Measurements from ENCODE around the gene RNF223. TPM values are rescaled to one million over a fixed set of nuclear protein-coding genes. Genes with fewer than 3 reads are reported as not detected.
"Not testable (repeated sequence)": the region's sequence is repeated elsewhere in the genome, so short reads cannot be mapped to it uniquely, and the experiment has no call there.

The RNF223 gene
- total and polyA plus RNA-seq, 2 of the 13 experiments (the other 11 are each of a cell fraction or from before 2014, with no cell fraction given), result 0.03 TPM; not detected in 1

GRCh38 chr1:1065940-1066304 lies 8.2 kb downstream of the RNF223 start:
- WGBS (ENCODE audit: low lambda C conversion rate), result 56% methylated on average over 7 of the region's 11 CpGs
- POLR2A ChIA-PET, result interaction anchor here (2.5 kb wide), 1 partner anchor 14 kb away, joined by 11 read pairs; no protein-coding TSS in a partner anchor
- H3K9me3 ChIP-seq (ENCODE audit: low read length); ATAC-seq; FAIRE-seq; H3K4me3 ChIP-seq (replicated peaks in 1 of 3; ENCODE audit: insufficient read depth in 1 of 3, low read depth in 2 of 3, low read length in 3 of 3); H2AFZ ChIP-seq (ENCODE audit: low read length); BruUV-seq (replicated peaks); DNase-seq (ENCODE audit: low spot score); H3K79me2 ChIP-seq (ENCODE audit: insufficient read depth, low read length); H3K27ac ChIP-seq (ENCODE audit: extremely low read length, insufficient read depth, low read length); H3K9ac ChIP-seq (ENCODE audit: insufficient read depth, low read depth, low read length); H3K36me3 ChIP-seq (replicated peaks in 1 of 2; ENCODE audit: control insufficient read depth in 1 of 2, insufficient read depth in 2 of 2, low read length in 2 of 2); intact Hi-C loops (cut with micrococcal nuclease; ENCODE audit: unreplicated experiment); CTCF ChIA-PET (ENCODE audit: low intra/inter-chr PET ratio, low total read pairs); in situ Hi-C loops (cut with HindIII; ENCODE audit: extremely low pct_ligation_motif_present, low pct_unique_long_range_greater_than_20kb); H4K20me1 ChIP-seq (ENCODE audit: insufficient read depth, low read length): not testable (repeated sequence)
- H3K27me3 ChIP-seq (ENCODE audit: control insufficient read depth in 1 of 2, insufficient read depth in 2 of 2, low read length in 2 of 2), result peaks cover 3 to 15% of the 10 kb centered on the region in 2 experiments; a peak in 4 of 5 replicates
- H3K4me2 ChIP-seq (ENCODE audit: low read depth, low read length), result peak overlapping the region; percentile 53; the same call in 1 of the 2 replicates
- H3K4me1 ChIP-seq (ENCODE audit: insufficient read depth, low read length), result peaks cover 49% of the 10 kb centered on the region

GRCh38 chr1:1065265-1065939 lies 8.7 kb downstream of the RNF223 start:
- H2AFZ ChIP-seq (ENCODE audit: low read length), result no peak overlapping the region
- WGBS (ENCODE audit: low lambda C conversion rate), result 10% methylated on average over 17 of the region's 20 CpGs
- no peak overlapping the region for H3K9ac ChIP-seq (ENCODE audit: insufficient read depth, low read depth, low read length)
- H3K27me3 ChIP-seq (ENCODE audit: control insufficient read depth in 1 of 2, insufficient read depth in 2 of 2, low read length in 2 of 2), result peaks cover 3 to 10% of the 10 kb centered on the region in 2 experiments; a peak in 4 of 5 replicates
- BruUV-seq (replicated peaks), result no TSS peak
- intact Hi-C loops (cut with micrococcal nuclease; ENCODE audit: unreplicated experiment), result no loop called here
- peaks cover 46% of the 10 kb centered on the region for H3K4me1 ChIP-seq (ENCODE audit: insufficient read depth, low read length)
- no peaks in the 10 kb centered on the region for H3K79me2 ChIP-seq (ENCODE audit: insufficient read depth, low read length)
- FAIRE-seq, result no peak
- no peaks in the 10 kb centered on the region for H3K9me3 ChIP-seq (ENCODE audit: low read length)
- no peaks in the 10 kb centered on the region for H4K20me1 ChIP-seq (ENCODE audit: insufficient read depth, low read length)
- peak overlapping the region; percentile 53 for H3K4me2 ChIP-seq (ENCODE audit: low read depth, low read length)
- DNase-seq (ENCODE audit: low spot score), result peak; percentile 24
- peak; percentile 35 for ATAC-seq
- in situ Hi-C loops (cut with HindIII; ENCODE audit: extremely low pct_ligation_motif_present, low pct_unique_long_range_greater_than_20kb), result no loop called here
- no peaks in the 10 kb centered on the region for H3K36me3 ChIP-seq (replicated peaks in 1 of 2; ENCODE audit: control insufficient read depth in 1 of 2, insufficient read depth in 2 of 2, low read length in 2 of 2)
- no peak overlapping the region for H3K27ac ChIP-seq (ENCODE audit: extremely low read length, insufficient read depth, low read length)
- ChIA-PET POLR2A (interaction anchor here (1.9 to 2.5 kb wide), 2 partner anchors 14 to 48 kb away, joined by 9 to 11 read pairs; no protein-coding TSS in a partner anchor), CTCF (ENCODE audit: low intra/inter-chr PET ratio, low total read pairs) (no interaction called here)
- no peak overlapping the region; a peak in 1 of 6 replicates for H3K4me3 ChIP-seq (replicated peaks in 1 of 3; ENCODE audit: insufficient read depth in 1 of 3, low read depth in 2 of 3, low read length in 3 of 3)
- TF ChIP-seq MIXL1 (CRISPR knock-in tag; IDR thresholded peaks at IDR 0.05), result 0 out of 2 replicates have a peak, but pooled peaks have one; percentile 40
- peak; percentile 58; the same call in 1 of the 2 replicates for TF ChIP-seq RXRA (CRISPR knock-in tag; IDR thresholded peaks at IDR 0.05)
- TF ChIP-seq TFAP4 (IDR thresholded peaks at IDR 0.05; ENCODE audit: borderline replicate concordance, low read depth), result 0 out of 2 replicates have a peak, but pooled peaks have one; percentile 26
- 0 out of 2 replicates have a peak, but pooled peaks have one; percentile 33 for TF ChIP-seq NRL (CRISPR knock-in tag; IDR thresholded peaks at IDR 0.05; ENCODE audit: borderline replicate concordance)
- TF ChIP-seq PATZ1 (CRISPR knock-in tag; IDR thresholded peaks at IDR 0.05), result peak; percentile 54; the same call in 1 of the 2 replicates
- TF ChIP-seq HIC2 (CRISPR knock-in tag; IDR thresholded peaks at IDR 0.05; ENCODE audit: low read depth), result peak; percentile 43; the same call in 1 of the 2 replicates
- TF ChIP-seq LCORL (IDR thresholded peaks at IDR 0.05), result no peak
- TF ChIP-seq LCORL (CRISPR knock-in tag; IDR thresholded peaks at IDR 0.05), result 0 out of 2 replicates have a peak, but pooled peaks have one; percentile 57
- TF ChIP-seq PHF21A (CRISPR knock-in tag; IDR thresholded peaks at IDR 0.05), result 0 out of 2 replicates have a peak, but pooled peaks have one; percentile 29
- peak; percentile 91 for TF ChIP-seq ESRRA (CRISPR knock-in tag; IDR thresholded peaks at IDR 0.05; ENCODE audit: low read depth)
- TF ChIP-seq ERF (CRISPR knock-in tag; IDR thresholded peaks at IDR 0.05), result peak; percentile 17; the same call in 1 of the 2 replicates
- TF ChIP-seq RXRB (CRISPR knock-in tag; IDR thresholded peaks at IDR 0.05; ENCODE audit: borderline replicate concordance), result peak; percentile 32; the same call in 1 of the 2 replicates
- no peak for TF ChIP-seq ZNF569 (CRISPR knock-in tag; IDR thresholded peaks at IDR 0.05; ENCODE audit: borderline replicate concordance)

All from HepG2 (cell line).